Osteocyte (in vitro differentiated cells): ENCODE data around the gene KCNQ5. TPM values are rescaled to one million over a fixed set of nuclear protein-coding genes. Genes with fewer than 3 reads are reported as not detected.

Source experiments
- DNase-seq: peaks from one replicate; pipeline ENCODE4 v3.0.0; 2021; ENCODE audit warnings: mixed read lengths; ENCODE audit not compliant: unreplicated experiment; ENCODE audit errors: extremely low spot score
- H3K27ac Mint-ChIP-seq: one replicate; pipeline ENCODE4 v1.8.0; 2021; ENCODE audit warnings: mild to moderate bottlenecking, mixed read lengths; ENCODE audit not compliant: unreplicated experiment
- H3K27me3 Mint-ChIP-seq: one replicate; pipeline ENCODE4 v1.8.0; 2021; ENCODE audit warnings: mixed read lengths; ENCODE audit not compliant: unreplicated experiment
- H3K36me3 Mint-ChIP-seq: one replicate; pipeline ENCODE4 v1.8.0; 2021; ENCODE audit warnings: mixed read lengths; ENCODE audit not compliant: unreplicated experiment
- H3K4me1 Mint-ChIP-seq: one replicate; pipeline ENCODE4 v1.8.0; 2021; ENCODE audit warnings: mixed read lengths; ENCODE audit not compliant: unreplicated experiment
- H3K4me3 Mint-ChIP-seq: one replicate; pipeline ENCODE4 v1.8.0; 2021; ENCODE audit warnings: mild to moderate bottlenecking, moderate library complexity, mixed read lengths; ENCODE audit not compliant: unreplicated experiment
- H3K9me3 Mint-ChIP-seq: one replicate; pipeline ENCODE4 v1.8.0; 2021; ENCODE audit warnings: mixed read lengths; ENCODE audit not compliant: unreplicated experiment
- total RNA-seq: library from RNA; stranded (reverse); gene quantifications from 2 replicates; pipeline ENCODE4 v1.2.1, GENCODE V29; 2021
- TF ChIP-seq, protein P1 (sequence below): fragments of 200-600 bp; sonication (generic); IDR thresholded peaks from 2 replicates; pipeline ENCODE4 v1.5.0; 2021; ENCODE audit warnings: antibody characterized with exemption, mild to moderate bottlenecking, moderate library complexity

The KCNQ5 gene
- total RNA-seq, 1 donor from 2014 or later, result 7.2 TPM

GRCh38 chr6:72952808-72953630 lies 331.2 kb downstream of the KCNQ5 start:
- TF ChIP-seq, protein P1, sequence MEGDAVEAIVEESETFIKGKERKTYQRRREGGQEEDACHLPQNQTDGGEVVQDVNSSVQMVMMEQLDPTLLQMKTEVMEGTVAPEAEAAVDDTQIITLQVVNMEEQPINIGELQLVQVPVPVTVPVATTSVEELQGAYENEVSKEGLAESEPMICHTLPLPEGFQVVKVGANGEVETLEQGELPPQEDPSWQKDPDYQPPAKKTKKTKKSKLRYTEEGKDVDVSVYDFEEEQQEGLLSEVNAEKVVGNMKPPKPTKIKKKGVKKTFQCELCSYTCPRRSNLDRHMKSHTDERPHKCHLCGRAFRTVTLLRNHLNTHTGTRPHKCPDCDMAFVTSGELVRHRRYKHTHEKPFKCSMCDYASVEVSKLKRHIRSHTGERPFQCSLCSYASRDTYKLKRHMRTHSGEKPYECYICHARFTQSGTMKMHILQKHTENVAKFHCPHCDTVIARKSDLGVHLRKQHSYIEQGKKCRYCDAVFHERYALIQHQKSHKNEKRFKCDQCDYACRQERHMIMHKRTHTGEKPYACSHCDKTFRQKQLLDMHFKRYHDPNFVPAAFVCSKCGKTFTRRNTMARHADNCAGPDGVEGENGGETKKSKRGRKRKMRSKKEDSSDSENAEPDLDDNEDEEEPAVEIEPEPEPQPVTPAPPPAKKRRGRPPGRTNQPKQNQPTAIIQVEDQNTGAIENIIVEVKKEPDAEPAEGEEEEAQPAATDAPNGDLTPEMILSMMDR, result no peak
- no peak overlapping the region for H3K4me3 Mint-ChIP-seq
- no peak overlapping the region for H3K27ac Mint-ChIP-seq
- H3K4me1 Mint-ChIP-seq, result peaks cover 31% of the 10 kb centered on the region
- DNase-seq, result no peak
- no peaks in the 10 kb centered on the region for H3K36me3 Mint-ChIP-seq
- H3K27me3 Mint-ChIP-seq, result no peaks in the 10 kb centered on the region
- no peaks in the 10 kb centered on the region for H3K9me3 Mint-ChIP-seq

- Mint-ChIP-seq H3K9me3 (no peaks in the 10 kb centered on the region), H3K4me3 (no peak overlapping the region), H3K27ac (no peak overlapping the region), H3K27me3 (no peaks in the 10 kb centered on the region), H3K36me3 (no peaks in the 10 kb centered on the region), H3K4me1 (peaks cover 31% of the 10 kb centered on the region)
- TF ChIP-seq, protein P1, result no peak
- no peak for DNase-seq
Observed at GRCh38 chr6:72953971-72954381, 332.1 kb downstream of the KCNQ5 start.

DNA sequence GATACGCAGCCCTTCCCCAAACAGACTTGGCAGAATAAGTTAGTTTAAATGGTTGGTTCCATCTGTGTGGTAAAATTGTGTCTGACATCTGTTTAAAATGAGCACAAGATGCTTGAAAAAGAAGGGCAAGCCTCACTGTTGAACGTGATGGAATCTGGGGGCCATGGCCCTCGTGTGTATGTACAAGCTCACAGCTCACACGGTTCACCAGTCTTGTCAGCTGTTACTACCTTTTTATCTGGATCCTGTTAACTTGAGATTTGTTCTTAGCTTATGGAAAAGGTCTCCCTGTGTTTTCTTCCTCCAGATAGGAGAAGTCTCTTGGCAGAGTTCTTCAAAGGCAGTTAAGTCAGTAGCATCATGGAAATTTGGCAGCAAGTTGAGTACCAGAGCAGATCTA lies 332.9 kb downstream of the KCNQ5 start:
- no peak for DNase-seq
- Mint-ChIP-seq H3K4me3 (no peak overlapping the region), H3K9me3 (no peaks in the 10 kb centered on the region)

DNA sequence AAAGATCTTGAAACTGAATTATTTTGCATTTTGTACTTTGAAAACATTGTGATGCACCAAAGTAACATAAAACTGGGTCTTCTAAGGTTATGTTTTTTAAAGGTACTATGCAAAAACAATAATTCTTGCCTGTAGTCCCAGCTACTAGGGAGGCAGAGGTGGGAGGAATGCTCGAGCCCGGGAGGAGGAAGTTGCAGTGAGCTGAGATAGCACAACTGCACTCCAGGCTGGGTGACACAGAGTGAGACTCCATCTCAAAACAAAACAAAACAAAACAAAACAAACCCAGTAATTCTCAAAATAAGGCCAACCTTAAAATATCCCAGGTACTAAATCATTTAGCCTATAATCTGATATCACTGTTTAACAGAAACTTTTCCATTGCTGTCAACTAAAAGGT lies 333.8 kb downstream of the KCNQ5 start:
- DNase-seq, result no peak
- H3K9me3 Mint-ChIP-seq, result no peaks in the 10 kb centered on the region
- TF ChIP-seq, protein P1, result no peak
- no peaks in the 10 kb centered on the region for H3K27me3 Mint-ChIP-seq
- no peak overlapping the region for H3K27ac Mint-ChIP-seq
- no peak overlapping the region for H3K4me3 Mint-ChIP-seq
- H3K36me3 Mint-ChIP-seq, result no peaks in the 10 kb centered on the region
- peaks cover 28% of the 10 kb centered on the region for H3K4me1 Mint-ChIP-seq

More for the DNA sequence above, 332.9 kb downstream of the KCNQ5 start:
- TF ChIP-seq, protein P1, result no peak
- Mint-ChIP-seq H3K36me3 (no peaks in the 10 kb centered on the region), H3K27me3 (no peaks in the 10 kb centered on the region), H3K4me1 (peaks cover 33% of the 10 kb centered on the region), H3K27ac (no peak overlapping the region)

DNA sequence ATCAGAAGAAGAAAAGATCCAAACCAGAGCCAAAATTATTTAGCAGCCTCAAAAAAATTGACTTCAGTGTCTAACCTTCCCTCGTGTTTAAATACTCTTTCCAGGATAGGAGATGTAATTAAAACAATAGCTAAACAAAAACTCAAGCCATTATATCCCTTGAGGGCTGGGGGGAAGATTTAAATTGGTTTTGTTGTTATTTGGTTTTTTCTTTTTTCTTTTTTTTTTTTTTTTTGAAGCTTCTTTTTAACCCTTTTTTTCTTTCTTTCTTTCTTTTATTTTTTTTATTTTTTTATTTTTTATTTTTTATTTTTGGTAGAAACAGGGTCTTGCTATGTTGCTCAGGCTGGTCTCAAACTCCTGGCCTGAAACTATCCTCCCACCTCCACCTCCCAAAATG lies 334.4 kb downstream of the KCNQ5 start:
- TF ChIP-seq, protein P1, result no peak
- Mint-ChIP-seq H3K27me3 (no peaks in the 10 kb centered on the region), H3K36me3 (no peaks in the 10 kb centered on the region), H3K4me1 (peaks cover 28% of the 10 kb centered on the region), H3K9me3 (no peaks in the 10 kb centered on the region), H3K4me3 (no peak overlapping the region), H3K27ac (no peak overlapping the region)
- DNase-seq, result no peak
